RWPE2 (cell line): ENCODE measurements around the gene FLYWCH1.
"Not testable (repeated sequence)": the region's sequence is repeated elsewhere in the genome, so short reads cannot be mapped to it uniquely, and the experiment has no call there.

Experiments
- ATAC-seq: fragments of 200-7000 bp; cut with Tn5 transposase; 3 replicates; pipeline ENCODE4 v1.9.1; 2021; ENCODE audit warnings: low read depth
- DNase-seq: peaks from one replicate; pipeline ENCODE4 v3.0.0-alpha.2; 2020; ENCODE audit warnings: low spot score
- H3K27ac ChIP-seq: fragments of 450-650 bp; 2 replicates; pipeline ENCODE4 v1.5.1; 2017; ENCODE audit warnings: mild to moderate bottlenecking; ENCODE audit not compliant: poor library complexity, severe bottlenecking
- H3K27me3 ChIP-seq: fragments of 250-450 bp; sonication (Bioruptor Pico); 2 replicates; pipeline ENCODE4 v1.5.1; 2021; ENCODE audit warnings: mild to moderate bottlenecking, moderate library complexity; ENCODE audit not compliant: insufficient read depth, poor library complexity, severe bottlenecking
- H3K36me3 ChIP-seq: fragments of 250-450 bp; sonication (Bioruptor Pico); 2 replicates; pipeline ENCODE4 v1.5.1; 2020; ENCODE audit warnings: low read depth, mild to moderate bottlenecking, moderate library complexity
- H3K4me1 ChIP-seq: fragments of 250-450 bp; sonication (Bioruptor Pico); 2 replicates; pipeline ENCODE4 v1.5.1; 2021; ENCODE audit warnings: mild to moderate bottlenecking, moderate library complexity; ENCODE audit not compliant: insufficient read depth, poor library complexity, severe bottlenecking
- H3K4me3 ChIP-seq: fragments of 250-450 bp; sonication (Bioruptor Pico); 2 replicates; pipeline ENCODE4 v1.5.1; 2021; ENCODE audit warnings: mild to moderate bottlenecking, moderate library complexity; ENCODE audit not compliant: severe bottlenecking
- H3K9me3 ChIP-seq: fragments of 250-450 bp; sonication (Bioruptor Pico); 2 replicates; pipeline ENCODE4 v1.5.1; 2021; ENCODE audit warnings: mild to moderate bottlenecking, moderate library complexity; ENCODE audit not compliant: severe bottlenecking
- TF ChIP-seq, protein P1 (sequence below): fragments of 450-650 bp; IDR thresholded peaks from one replicate; pipeline ENCODE4 v1.5.1; 2017; ENCODE audit warnings: mild to moderate bottlenecking, moderate library complexity; ENCODE audit not compliant: poor library complexity, severe bottlenecking

FLYWCH1 gene

DNA sequence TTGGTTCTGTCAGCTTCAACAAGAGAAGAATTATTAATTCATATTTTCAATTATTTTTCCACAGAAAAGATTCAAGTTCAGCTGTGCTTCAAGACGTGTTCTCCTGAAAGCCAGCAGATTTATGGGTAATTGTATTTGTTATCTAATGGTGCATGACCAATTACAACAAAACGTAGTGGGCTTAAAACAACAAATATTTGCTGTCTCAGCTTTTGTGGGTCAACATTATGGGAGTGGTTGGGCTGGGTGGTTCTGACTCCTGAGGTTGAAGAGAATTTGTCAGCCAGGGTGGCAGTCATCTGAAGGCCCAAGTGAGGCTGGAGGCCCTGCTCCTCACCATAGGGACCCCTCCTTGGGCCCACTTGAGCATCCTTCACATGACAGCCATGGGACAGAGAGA, 28.2 kb downstream of the FLYWCH1 start:
- TF ChIP-seq, protein P1, sequence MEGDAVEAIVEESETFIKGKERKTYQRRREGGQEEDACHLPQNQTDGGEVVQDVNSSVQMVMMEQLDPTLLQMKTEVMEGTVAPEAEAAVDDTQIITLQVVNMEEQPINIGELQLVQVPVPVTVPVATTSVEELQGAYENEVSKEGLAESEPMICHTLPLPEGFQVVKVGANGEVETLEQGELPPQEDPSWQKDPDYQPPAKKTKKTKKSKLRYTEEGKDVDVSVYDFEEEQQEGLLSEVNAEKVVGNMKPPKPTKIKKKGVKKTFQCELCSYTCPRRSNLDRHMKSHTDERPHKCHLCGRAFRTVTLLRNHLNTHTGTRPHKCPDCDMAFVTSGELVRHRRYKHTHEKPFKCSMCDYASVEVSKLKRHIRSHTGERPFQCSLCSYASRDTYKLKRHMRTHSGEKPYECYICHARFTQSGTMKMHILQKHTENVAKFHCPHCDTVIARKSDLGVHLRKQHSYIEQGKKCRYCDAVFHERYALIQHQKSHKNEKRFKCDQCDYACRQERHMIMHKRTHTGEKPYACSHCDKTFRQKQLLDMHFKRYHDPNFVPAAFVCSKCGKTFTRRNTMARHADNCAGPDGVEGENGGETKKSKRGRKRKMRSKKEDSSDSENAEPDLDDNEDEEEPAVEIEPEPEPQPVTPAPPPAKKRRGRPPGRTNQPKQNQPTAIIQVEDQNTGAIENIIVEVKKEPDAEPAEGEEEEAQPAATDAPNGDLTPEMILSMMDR: no peak
- ATAC-seq (no peak), DNase-seq (no peak)
- Histone ChIP-seq H3K4me1 (no peaks in the 10 kb centered on the region), H3K27me3 (no peaks in the 10 kb centered on the region), H3K9me3 (no peaks in the 10 kb centered on the region), H3K4me3 (no peak overlapping the region), H3K27ac (no peak overlapping the region), H3K36me3 (peaks cover 39% of the 10 kb centered on the region)

DNA sequence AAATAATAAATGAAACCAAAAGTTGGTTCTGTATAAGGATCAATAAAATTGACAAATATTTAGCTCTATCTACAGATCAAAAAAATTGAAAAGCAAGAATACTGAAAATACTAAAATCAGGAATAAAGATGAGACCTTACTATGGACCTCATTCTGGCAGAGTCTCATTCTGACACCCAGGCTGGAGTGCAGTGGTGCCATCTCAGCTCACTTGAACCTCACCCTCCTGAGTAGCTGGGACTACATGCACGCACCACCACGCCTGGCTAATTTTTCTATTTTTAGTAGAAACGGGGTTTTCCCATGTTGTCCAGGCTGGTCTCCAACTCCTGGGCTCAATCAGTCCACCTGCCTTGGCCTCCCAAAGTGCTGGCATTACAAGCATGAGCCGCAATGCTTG, 30.3 kb downstream of the FLYWCH1 start:
- no peak overlapping the region for H3K4me3 ChIP-seq
- TF ChIP-seq, protein P1: no peak
- H3K9me3 ChIP-seq: no peaks in the 10 kb centered on the region
- no peak overlapping the region for H3K27ac ChIP-seq
- ATAC-seq (no peak), DNase-seq (no peak)
- H3K27me3 ChIP-seq: no peaks in the 10 kb centered on the region
- H3K4me1 ChIP-seq: no peaks in the 10 kb centered on the region
- H3K36me3 ChIP-seq: peaks cover 38% of the 10 kb centered on the region

DNA sequence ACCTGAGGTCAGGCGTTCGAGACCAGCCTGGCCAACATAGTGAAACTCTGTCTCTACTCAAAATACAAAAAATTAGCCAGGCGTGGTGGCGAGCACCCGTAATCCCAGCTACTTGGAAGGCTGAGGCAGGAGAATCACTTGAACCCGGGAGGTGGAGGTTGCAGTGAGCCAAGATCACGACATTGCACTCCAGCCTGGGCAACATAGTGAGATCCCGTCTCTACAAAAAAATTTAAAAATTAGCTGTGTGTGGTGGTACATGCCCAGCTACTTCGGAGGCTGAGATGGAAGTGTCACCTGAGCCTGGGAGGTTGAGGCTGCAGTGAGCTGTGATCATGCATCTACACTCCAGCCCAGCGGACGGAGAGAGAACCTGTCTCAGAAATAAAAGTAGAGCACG, 32.0 kb downstream of the FLYWCH1 start:
- not testable (repeated sequence) for H3K4me1 ChIP-seq, H3K27me3 ChIP-seq, ATAC-seq, DNase-seq, H3K27ac ChIP-seq, H3K9me3 ChIP-seq, H3K4me3 ChIP-seq
- peaks cover 29% of the 10 kb centered on the region for H3K36me3 ChIP-seq

DNA sequence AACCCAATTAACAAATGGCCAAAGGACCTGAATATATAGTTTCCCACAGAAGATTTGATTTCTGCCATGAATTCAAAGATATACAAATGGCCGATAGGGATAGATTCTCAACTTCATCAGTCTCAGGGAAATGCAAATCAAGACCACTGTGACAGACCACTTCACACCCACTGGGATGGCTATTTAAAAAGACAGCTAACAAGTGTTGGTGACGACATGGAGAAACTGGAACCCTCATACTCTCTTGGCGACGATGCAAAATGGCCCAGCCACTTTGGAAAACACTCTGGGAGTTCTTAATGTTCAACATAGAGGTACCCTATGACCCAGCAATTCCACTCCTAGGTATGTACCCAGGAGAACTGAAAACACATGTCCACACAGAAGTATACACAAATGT, 34.9 kb downstream of the FLYWCH1 start:
- no peak for DNase-seq
- Histone ChIP-seq H3K27ac (no peak overlapping the region), H3K4me3 (no peak overlapping the region), H3K9me3 (no peaks in the 10 kb centered on the region), H3K36me3 (peaks cover 5% of the 10 kb centered on the region), H3K27me3 (no peaks in the 10 kb centered on the region), H3K4me1 (no peaks in the 10 kb centered on the region)
- no peak for ATAC-seq
- TF ChIP-seq, protein P1: no peak

DNA sequence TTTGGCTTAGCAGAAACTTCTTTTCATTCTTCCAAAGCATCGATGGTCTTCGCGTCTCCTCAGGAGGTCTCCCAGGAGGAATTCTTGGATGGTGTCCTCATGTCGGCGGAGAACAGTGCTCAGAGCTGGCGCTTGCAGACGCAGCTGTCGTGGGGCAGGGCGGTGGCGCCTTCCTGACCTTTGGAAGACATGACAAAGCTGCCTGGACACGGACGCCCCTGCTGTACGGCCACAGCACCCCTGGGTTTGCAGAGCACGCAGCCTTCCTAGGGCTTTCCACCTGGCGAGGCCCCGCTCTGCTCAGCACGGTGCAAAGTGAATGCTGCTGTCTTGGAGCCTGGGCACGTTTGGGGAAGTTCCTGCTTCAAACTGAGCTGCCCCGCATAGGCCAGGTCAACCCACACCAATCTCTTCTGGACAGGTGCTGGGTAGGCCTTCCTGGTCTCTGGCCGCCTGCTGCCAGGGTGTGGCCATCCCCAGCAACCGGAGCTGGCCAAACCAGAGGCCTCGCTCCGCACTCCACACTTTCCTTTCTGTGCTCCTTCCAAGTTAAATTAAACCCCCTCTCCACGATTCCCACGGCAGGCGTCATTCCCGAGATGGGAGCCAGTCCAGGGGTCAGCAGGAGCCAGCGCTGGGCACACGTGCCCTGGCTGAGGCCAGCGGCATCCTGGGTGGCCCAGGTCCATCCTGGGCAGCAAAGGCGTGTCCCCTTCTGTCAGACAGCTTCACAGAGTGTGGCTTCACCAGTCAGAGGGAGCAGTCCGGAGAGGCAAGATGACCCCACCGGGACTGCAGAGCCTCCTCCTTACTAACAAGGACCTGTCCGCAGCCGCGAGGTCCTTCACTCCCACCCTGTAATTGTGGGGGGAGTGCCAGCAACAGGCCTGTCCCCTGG, 37.3 kb downstream of the FLYWCH1 start:
- Histone ChIP-seq H3K9me3 (no peaks in the 10 kb centered on the region), H3K36me3 (no peaks in the 10 kb centered on the region), H3K4me3 (no peak overlapping the region), H3K27ac (no peak overlapping the region), H3K27me3 (no peaks in the 10 kb centered on the region), H3K4me1 (no peaks in the 10 kb centered on the region)
- TF ChIP-seq, protein P1: no peak
- ATAC-seq (no peak), DNase-seq (peak; percentile 64)
